ENCODE measurements around the gene THEM5.

THEM5 gene

GRCh38 chr1:151847867-151848596 lies 5.5 kb downstream of the THEM5 start:
- no peak for TF ChIP-seq CTCF (IDR thresholded peaks at IDR 0.05; ENCODE audit: control insufficient read depth, extremely low read depth, insufficient read depth)
- no peak overlapping the region for H3K4me3 ChIP-seq (ENCODE audit: low read depth, low read length)
- no peak for DNase-seq (ENCODE audit: low read depth)

GRCh38 chr1:151846686-151847237 lies 6.8 kb downstream of the THEM5 start:
- no peak overlapping the region for H3K4me3 ChIP-seq (ENCODE audit: low read depth, low read length)
- no peak for DNase-seq (ENCODE audit: low read depth)
- no peak for TF ChIP-seq CTCF (IDR thresholded peaks at IDR 0.05; ENCODE audit: control insufficient read depth, extremely low read depth, insufficient read depth)

- no peak for DNase-seq (ENCODE audit: low read depth)
- H3K4me3 ChIP-seq (ENCODE audit: low read depth, low read length): no peak overlapping the region
- no peak for TF ChIP-seq CTCF (IDR thresholded peaks at IDR 0.05; ENCODE audit: control insufficient read depth, extremely low read depth, insufficient read depth)
Observed at GRCh38 chr1:151846062-151846568, 7.4 kb downstream of the THEM5 start.

- DNase-seq (ENCODE audit: low read depth): no peak
- TF ChIP-seq CTCF (IDR thresholded peaks at IDR 0.05; ENCODE audit: control insufficient read depth, extremely low read depth, insufficient read depth): no peak
- no peak overlapping the region for H3K4me3 ChIP-seq (ENCODE audit: low read depth, low read length)
Observed at GRCh38 chr1:151843398-151843797, 10.1 kb downstream of the THEM5 start.

- H3K4me3 ChIP-seq (ENCODE audit: low read depth, low read length): no peak overlapping the region
- DNase-seq (ENCODE audit: low read depth): no peak
- no peak for TF ChIP-seq CTCF (IDR thresholded peaks at IDR 0.05; ENCODE audit: control insufficient read depth, extremely low read depth, insufficient read depth)
Observed at GRCh38 chr1:151841141-151841540, 12.4 kb downstream of the THEM5 start.

GRCh38 chr1:151840421-151840820 lies 13.1 kb downstream of the THEM5 start:
- no peak for DNase-seq (ENCODE audit: low read depth)
- no peak for TF ChIP-seq CTCF (IDR thresholded peaks at IDR 0.05; ENCODE audit: control insufficient read depth, extremely low read depth, insufficient read depth)
- H3K4me3 ChIP-seq (ENCODE audit: low read depth, low read length): peak overlapping the region; percentile 61
